A673 (cell line): Measurements from ENCODE around the gene GLDC. TPM values are rescaled to one million over a fixed set of nuclear protein-coding genes. Genes with fewer than 3 reads are reported as not detected.

ENCODE experiments used
- BruUV-seq: library from RNA; stranded (reverse); fragments of 400-500 nt; replicated peaks from 2 replicates; lab custom pipeline; 2021; lab: Mats Ljungman, UMichigan
- CTCF ChIA-PET: fragments of 300-600 bp; sonication (Branson Sonifier 250); formaldehyde crosslinking; loops from one replicate; lab custom pipeline; 2022; ENCODE audit warnings: antibody characterized with exemption; lab: Charles Lee
- POLR2A ChIA-PET: fragments of 300-600 bp; sonication (Branson Sonifier 250); formaldehyde crosslinking; loops from one replicate; lab custom pipeline; 2022; ENCODE audit warnings: antibody characterized with exemption; ENCODE audit not compliant: low non-redundant PET; lab: Charles Lee
- DNase-seq: peaks from one replicate; pipeline ENCODE4 v3.0.0-alpha.2; 2015; ENCODE audit warnings: low spot score
- H3K27ac ChIP-seq: fragments of 200-600 bp; sonication (generic); 2 replicates; pipeline ENCODE4 v1.5.1; 2016; ENCODE audit warnings: mixed run types, low read depth, mild to moderate bottlenecking, mixed read lengths, antibody characterized with exemption, low read length; ENCODE audit not compliant: poor library complexity, severe bottlenecking
- H3K27me3 ChIP-seq: fragments of 200-600 bp; sonication (generic); replicated peaks from 2 replicates; pipeline ENCODE4 v1.6.1; 2017; ENCODE audit warnings: mixed run types, low read depth, mild to moderate bottlenecking, mixed read lengths, antibody characterized with exemption, low read length; ENCODE audit not compliant: insufficient read depth, poor library complexity
- H3K36me3 ChIP-seq: fragments of 200-600 bp; sonication (generic); 2 replicates; pipeline ENCODE4 v1.6.1; 2016; ENCODE audit warnings: mixed run types, mild to moderate bottlenecking, mixed read lengths, antibody characterized with exemption, low read length; ENCODE audit not compliant: insufficient read depth, poor library complexity, severe bottlenecking
- H3K4me1 ChIP-seq: fragments of 200-600 bp; sonication (generic); 2 replicates; pipeline ENCODE4 v1.6.1; 2017; ENCODE audit warnings: mixed run types, mild to moderate bottlenecking, mixed read lengths, antibody characterized with exemption, low read length; ENCODE audit not compliant: insufficient read depth, poor library complexity, severe bottlenecking
- H3K4me3 ChIP-seq: fragments of 200-600 bp; sonication (generic); 2 replicates; pipeline ENCODE4 v1.5.1; 2016; ENCODE audit warnings: low read depth, mixed run types, mild to moderate bottlenecking, mixed read lengths, low read length; ENCODE audit not compliant: poor library complexity, severe bottlenecking
- H3K9me3 ChIP-seq: fragments of 200-600 bp; sonication (generic); 2 replicates; pipeline ENCODE4 v1.6.1; 2016; ENCODE audit warnings: mixed run types, low read depth, mild to moderate bottlenecking, mixed read lengths, antibody characterized with exemption, low read length; ENCODE audit not compliant: poor library complexity, severe bottlenecking
- EZH2 ChIP-seq: fragments of 200-600 bp; sonication (generic); IDR thresholded peaks from 2 replicates; pipeline ENCODE4 v1.6.1; 2017; ENCODE audit warnings: borderline replicate concordance, low read depth, mild to moderate bottlenecking, mixed read lengths, antibody characterized with exemption, low read length; ENCODE audit not compliant: poor library complexity, severe bottlenecking
- intact Hi-C: fragments of 100-400 bp; cut with micrococcal nuclease; formaldehyde crosslinking; loops from one replicate; pipeline ENCODE4 v1.10.0; 2022; ENCODE audit not compliant: unreplicated experiment
- total RNA-seq: library from RNA; stranded (reverse); gene quantifications from 2 replicates; pipeline ENCODE4 v1.2.3, GENCODE V29; 2021
- TF ChIP-seq, protein P1 (sequence below): fragments of 300-800, 200-600 bp; sonication (generic); conservative IDR thresholded peaks from 2 replicates; pipeline ENCODE4 v1.5.1; 2017; ENCODE audit warnings: low read depth, mild to moderate bottlenecking, antibody characterized with exemption, low read length, moderate library complexity, mixed read lengths

GLDC gene
- total RNA-seq, 1 experiment from 2014 or later: 0.32 TPM

DNA sequence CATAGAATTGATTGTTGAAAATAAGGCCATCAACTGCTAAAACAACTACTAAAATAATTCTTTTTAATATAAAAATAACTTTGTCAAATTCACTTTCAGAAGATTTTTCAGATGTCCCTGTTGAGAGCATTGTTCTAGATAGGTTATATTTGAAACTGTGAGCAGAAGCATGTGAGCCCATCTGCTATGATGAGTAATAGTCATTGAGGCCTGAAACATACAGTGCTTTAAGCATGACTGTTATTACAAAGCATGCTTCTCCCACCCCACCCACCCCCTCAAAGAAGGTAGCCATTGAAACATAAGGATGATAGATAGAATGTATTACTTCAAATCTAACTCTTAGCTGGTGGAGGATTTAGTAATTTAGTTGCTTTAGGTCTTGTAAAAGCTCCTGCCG, 146.5 kb downstream of the GLDC start:
- no peak for TF ChIP-seq EZH2
- TF ChIP-seq, protein P1, sequence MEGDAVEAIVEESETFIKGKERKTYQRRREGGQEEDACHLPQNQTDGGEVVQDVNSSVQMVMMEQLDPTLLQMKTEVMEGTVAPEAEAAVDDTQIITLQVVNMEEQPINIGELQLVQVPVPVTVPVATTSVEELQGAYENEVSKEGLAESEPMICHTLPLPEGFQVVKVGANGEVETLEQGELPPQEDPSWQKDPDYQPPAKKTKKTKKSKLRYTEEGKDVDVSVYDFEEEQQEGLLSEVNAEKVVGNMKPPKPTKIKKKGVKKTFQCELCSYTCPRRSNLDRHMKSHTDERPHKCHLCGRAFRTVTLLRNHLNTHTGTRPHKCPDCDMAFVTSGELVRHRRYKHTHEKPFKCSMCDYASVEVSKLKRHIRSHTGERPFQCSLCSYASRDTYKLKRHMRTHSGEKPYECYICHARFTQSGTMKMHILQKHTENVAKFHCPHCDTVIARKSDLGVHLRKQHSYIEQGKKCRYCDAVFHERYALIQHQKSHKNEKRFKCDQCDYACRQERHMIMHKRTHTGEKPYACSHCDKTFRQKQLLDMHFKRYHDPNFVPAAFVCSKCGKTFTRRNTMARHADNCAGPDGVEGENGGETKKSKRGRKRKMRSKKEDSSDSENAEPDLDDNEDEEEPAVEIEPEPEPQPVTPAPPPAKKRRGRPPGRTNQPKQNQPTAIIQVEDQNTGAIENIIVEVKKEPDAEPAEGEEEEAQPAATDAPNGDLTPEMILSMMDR: no peak
- no peak for DNase-seq
- BruUV-seq: no TSS peak

DNA sequence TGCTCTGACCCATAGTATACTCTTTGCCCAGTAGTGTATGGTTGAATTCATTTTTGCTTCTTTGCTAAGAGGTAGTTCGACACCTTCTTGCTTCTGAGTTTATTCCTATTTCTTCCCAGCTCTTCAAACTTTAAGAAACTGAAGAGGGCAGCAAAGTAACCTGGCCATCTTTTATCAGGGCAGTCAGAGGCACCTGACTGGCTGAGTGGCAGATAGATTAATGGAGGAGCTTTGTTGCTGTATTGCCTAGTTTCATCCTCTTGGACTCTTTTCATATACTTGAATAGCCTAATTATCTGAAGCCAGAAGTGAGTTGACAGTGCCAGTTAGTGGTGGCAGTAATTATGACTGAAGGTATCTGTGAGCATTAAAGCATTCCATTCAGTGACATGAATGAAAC, 150.1 kb downstream of the GLDC start:
- intact Hi-C loops: no loop called here
- H3K27me3 ChIP-seq: no peaks in the 10 kb centered on the region
- H3K4me1 ChIP-seq: peaks cover 15% of the 10 kb centered on the region
- peaks cover 12% of the 10 kb centered on the region for H3K36me3 ChIP-seq
- no peak for TF ChIP-seq EZH2
- TF ChIP-seq, protein P1: no peak
- H3K4me3 ChIP-seq: no peak overlapping the region
- no peaks in the 10 kb centered on the region for H3K9me3 ChIP-seq
- no TSS peak for BruUV-seq
- CTCF ChIA-PET: no interaction called here
- POLR2A ChIA-PET: no interaction called here
- no peak for DNase-seq
- no peak overlapping the region for H3K27ac ChIP-seq

More for the DNA sequence above, 146.5 kb downstream of the GLDC start:
- ChIA-PET POLR2A (no interaction called here), CTCF (no interaction called here)
- Histone ChIP-seq H3K27me3 (no peaks in the 10 kb centered on the region), H3K27ac (no peak overlapping the region), H3K4me1 (peaks cover 15% of the 10 kb centered on the region), H3K9me3 (no peaks in the 10 kb centered on the region), H3K36me3 (peaks cover 24% of the 10 kb centered on the region), H3K4me3 (no peak overlapping the region)
- intact Hi-C loops: no loop called here

DNA sequence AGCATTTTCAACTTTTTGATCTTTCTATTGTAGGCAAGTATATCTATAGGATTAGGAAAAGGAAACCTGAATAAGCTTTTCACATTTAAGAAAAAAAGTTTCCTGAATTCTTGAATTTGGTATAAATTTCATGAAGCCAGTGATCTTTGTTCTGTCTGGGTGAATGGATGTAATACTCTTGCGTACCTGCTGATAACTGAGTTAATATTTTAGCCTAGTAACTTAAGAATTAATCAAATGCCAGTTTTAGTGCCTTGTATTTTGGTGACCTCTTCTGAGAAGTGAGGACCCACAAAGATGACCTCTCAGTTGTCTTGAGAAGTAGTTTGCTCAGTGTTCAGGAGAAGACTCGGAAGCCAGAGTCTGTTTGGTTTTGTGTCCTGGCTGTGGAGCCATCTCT, 154.7 kb downstream of the GLDC start:
- no peak for DNase-seq
- intact Hi-C loops: no loop called here
- ChIA-PET CTCF (no interaction called here), POLR2A (no interaction called here)
- no peak overlapping the region for H3K27ac ChIP-seq
- no peaks in the 10 kb centered on the region for H3K27me3 ChIP-seq
- H3K9me3 ChIP-seq: no peaks in the 10 kb centered on the region
- H3K4me3 ChIP-seq: no peak overlapping the region
- H3K36me3 ChIP-seq: no peaks in the 10 kb centered on the region
- TF ChIP-seq, protein P1: no peak
- TF ChIP-seq EZH2: no peak
- no TSS peak for BruUV-seq
- H3K4me1 ChIP-seq: no peaks in the 10 kb centered on the region
